ENCODE data around the gene BFSP2.

DNA sequence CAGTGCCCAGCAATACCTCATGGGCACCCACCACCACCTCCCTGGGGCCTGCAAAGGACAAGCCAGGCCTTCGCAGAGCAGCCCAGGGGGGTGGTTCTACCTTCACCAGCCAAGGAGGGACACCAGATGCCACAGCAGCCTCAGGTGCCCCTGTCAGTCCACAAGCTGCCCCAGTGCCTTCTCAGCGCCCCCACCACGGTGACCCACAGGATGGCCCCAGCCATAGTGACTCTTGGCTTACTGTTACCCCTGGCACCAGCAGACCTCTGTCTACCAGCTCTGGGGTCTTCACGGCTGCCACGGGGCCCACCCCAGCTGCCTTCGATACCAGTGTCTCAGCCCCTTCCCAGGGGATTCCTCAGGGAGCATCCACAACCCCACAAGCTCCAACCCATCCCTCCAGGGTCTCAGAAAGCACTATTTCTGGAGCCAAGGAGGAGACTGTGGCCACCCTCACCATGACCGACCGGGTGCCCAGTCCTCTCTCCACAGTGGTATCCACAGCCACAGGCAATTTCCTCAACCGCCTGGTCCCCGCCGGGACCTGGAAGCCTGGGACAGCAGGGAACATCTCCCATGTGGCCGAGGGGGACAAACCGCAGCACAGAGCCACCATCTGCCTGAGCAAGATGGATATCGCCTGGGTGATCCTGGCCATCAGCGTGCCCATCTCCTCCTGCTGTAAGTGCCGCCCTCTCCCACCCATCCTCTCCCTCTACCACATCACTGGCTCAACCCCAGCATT lies 19.2 kb upstream of the BFSP2 start:
- TF ChIP-seq, protein P1, sequence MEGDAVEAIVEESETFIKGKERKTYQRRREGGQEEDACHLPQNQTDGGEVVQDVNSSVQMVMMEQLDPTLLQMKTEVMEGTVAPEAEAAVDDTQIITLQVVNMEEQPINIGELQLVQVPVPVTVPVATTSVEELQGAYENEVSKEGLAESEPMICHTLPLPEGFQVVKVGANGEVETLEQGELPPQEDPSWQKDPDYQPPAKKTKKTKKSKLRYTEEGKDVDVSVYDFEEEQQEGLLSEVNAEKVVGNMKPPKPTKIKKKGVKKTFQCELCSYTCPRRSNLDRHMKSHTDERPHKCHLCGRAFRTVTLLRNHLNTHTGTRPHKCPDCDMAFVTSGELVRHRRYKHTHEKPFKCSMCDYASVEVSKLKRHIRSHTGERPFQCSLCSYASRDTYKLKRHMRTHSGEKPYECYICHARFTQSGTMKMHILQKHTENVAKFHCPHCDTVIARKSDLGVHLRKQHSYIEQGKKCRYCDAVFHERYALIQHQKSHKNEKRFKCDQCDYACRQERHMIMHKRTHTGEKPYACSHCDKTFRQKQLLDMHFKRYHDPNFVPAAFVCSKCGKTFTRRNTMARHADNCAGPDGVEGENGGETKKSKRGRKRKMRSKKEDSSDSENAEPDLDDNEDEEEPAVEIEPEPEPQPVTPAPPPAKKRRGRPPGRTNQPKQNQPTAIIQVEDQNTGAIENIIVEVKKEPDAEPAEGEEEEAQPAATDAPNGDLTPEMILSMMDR (IDR thresholded peaks at IDR 0.05): no peak
- TF ChIP-seq EZH2 (IDR thresholded peaks at IDR 0.05; ENCODE audit: borderline replicate concordance, insufficient read depth, low read depth, low read length, poor library complexity, severe bottlenecking): no peak
